Ureter (tissue), 1 donor: ENCODE results near the gene ECM2. TPM values are rescaled to one million over a fixed set of nuclear protein-coding genes. Genes with fewer than 3 reads are reported as not detected.

ENCODE experiments used
- DNase-seq: peaks from one replicate; pipeline ENCODE4 v3.0.0-alpha.2; 2020; ENCODE audit warnings: low spot score
- total RNA-seq: library from RNA; stranded (reverse); gene quantifications from one replicate; pipeline ENCODE4 v1.2.4, GENCODE V29; 2023
- donor health status: DM: yes; HTN: yes; CAD: no.

The ECM2 gene
- total RNA-seq, 1 donor from 2014 or later: 16.3 TPM

GRCh38 chr9:92500725-92501124 lies 35.1 kb downstream of the ECM2 start:
- no peak for DNase-seq

GRCh38 chr9:92499701-92500100 lies 36.1 kb downstream of the ECM2 start:
- no peak for DNase-seq

GRCh38 chr9:92496396-92497176 lies 39.2 kb downstream of the ECM2 start:
- no peak for DNase-seq

GRCh38 chr9:92494856-92495255 lies 40.9 kb downstream of the ECM2 start:
- no peak for DNase-seq

- no peak for DNase-seq
These were observed 41.9 kb downstream of the ECM2 start for GRCh38 chr9:92493749-92494387.

GRCh38 chr9:92492781-92493401 lies 42.9 kb downstream of the ECM2 start:
- DNase-seq: no peak

GRCh38 chr9:92488681-92489550 lies 46.9 kb downstream of the ECM2 start:
- DNase-seq: no peak

GRCh38 chr9:92486371-92486770 lies 49.4 kb downstream of the ECM2 start:
- no peak for DNase-seq

GRCh38 chr9:92484563-92484962 lies 51.2 kb downstream of the ECM2 start:
- no peak for DNase-seq

GRCh38 chr9:92483627-92484545 lies 51.9 kb downstream of the ECM2 start:
- DNase-seq: no peak

- no peak for DNase-seq
These were observed 53.0 kb downstream of the ECM2 start for GRCh38 chr9:92482805-92483204.

- no peak for DNase-seq
These were observed 53.5 kb downstream of the ECM2 start, which contains the start of gene ASPN for GRCh38 chr9:92482329-92482728. TSS of gene ASPN (minus strand) at chr9:92482506.

GRCh38 chr9:92480986-92481633 lies 54.7 kb downstream of the ECM2 start:
- no peak for DNase-seq

- DNase-seq: no peak
These were observed 55.5 kb downstream of the ECM2 start for GRCh38 chr9:92480291-92480771.

- no peak for DNase-seq
These were observed 56.4 kb downstream of the ECM2 start for GRCh38 chr9:92479346-92479745.

- DNase-seq: no peak
These were observed 57.0 kb downstream of the ECM2 start for GRCh38 chr9:92478783-92479182.

GRCh38 chr9:92476962-92477361 lies 58.8 kb downstream of the ECM2 start:
- DNase-seq: no peak

- no peak for DNase-seq
These were observed 61.2 kb downstream of the ECM2 start for GRCh38 chr9:92474587-92474986.

- DNase-seq: no peak
These were observed 67.6 kb downstream of the ECM2 start for GRCh38 chr9:92468206-92468605.

- no peak for DNase-seq
These were observed 68.3 kb downstream of the ECM2 start for GRCh38 chr9:92467511-92467910.
